ENCODE data around the gene SLC25A20.
A peak's percentile ranks its signal among the peaks of the same experiment; 100 is the strongest.
"Not testable (repeated sequence)": the region's sequence is repeated elsewhere in the genome, so short reads cannot be mapped to it uniquely, and the experiment has no call there.

SLC25A20 gene

DNA sequence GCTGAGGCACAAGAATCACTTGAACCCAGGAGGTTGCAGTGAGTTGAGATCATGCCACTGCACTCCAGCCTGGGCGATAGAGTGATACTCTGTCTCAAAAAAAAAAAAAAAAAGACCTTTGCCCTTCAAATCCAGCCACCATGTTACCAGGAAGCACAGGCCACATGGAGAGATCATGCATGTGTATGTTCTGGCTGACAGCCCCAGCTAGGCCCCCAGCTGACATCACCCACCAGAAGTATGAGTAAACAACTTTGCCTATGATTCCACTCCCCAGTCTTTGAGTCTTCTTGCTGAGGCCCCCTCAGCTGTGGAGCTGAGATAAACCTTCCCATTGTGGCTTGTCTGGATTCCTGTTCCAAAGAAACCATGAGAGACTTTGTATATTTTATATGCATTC lies 16.6 kb upstream of the SLC25A20 start:
- H3K4me3 ChIP-seq (ENCODE audit: low read depth, low read length), result no peak overlapping the region
- TF ChIP-seq POLR2A (IDR thresholded peaks at IDR 0.05; ENCODE audit: extremely low read depth, insufficient read length), result no peak
- TF ChIP-seq, protein P1, sequence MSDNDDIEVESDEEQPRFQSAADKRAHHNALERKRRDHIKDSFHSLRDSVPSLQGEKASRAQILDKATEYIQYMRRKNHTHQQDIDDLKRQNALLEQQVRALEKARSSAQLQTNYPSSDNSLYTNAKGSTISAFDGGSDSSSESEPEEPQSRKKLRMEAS (IDR thresholded peaks at IDR 0.05; ENCODE audit: low read depth, low read length), result no peak
- TF ChIP-seq, protein P2, sequence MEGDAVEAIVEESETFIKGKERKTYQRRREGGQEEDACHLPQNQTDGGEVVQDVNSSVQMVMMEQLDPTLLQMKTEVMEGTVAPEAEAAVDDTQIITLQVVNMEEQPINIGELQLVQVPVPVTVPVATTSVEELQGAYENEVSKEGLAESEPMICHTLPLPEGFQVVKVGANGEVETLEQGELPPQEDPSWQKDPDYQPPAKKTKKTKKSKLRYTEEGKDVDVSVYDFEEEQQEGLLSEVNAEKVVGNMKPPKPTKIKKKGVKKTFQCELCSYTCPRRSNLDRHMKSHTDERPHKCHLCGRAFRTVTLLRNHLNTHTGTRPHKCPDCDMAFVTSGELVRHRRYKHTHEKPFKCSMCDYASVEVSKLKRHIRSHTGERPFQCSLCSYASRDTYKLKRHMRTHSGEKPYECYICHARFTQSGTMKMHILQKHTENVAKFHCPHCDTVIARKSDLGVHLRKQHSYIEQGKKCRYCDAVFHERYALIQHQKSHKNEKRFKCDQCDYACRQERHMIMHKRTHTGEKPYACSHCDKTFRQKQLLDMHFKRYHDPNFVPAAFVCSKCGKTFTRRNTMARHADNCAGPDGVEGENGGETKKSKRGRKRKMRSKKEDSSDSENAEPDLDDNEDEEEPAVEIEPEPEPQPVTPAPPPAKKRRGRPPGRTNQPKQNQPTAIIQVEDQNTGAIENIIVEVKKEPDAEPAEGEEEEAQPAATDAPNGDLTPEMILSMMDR (IDR thresholded peaks at IDR 0.05; ENCODE audit: low read depth, low read length), result no peak
- no peak for TF ChIP-seq MYC (IDR thresholded peaks at IDR 0.05; ENCODE audit: low read depth, low read length)
- DNase-seq (ENCODE audit: low read depth), result no peak

DNA sequence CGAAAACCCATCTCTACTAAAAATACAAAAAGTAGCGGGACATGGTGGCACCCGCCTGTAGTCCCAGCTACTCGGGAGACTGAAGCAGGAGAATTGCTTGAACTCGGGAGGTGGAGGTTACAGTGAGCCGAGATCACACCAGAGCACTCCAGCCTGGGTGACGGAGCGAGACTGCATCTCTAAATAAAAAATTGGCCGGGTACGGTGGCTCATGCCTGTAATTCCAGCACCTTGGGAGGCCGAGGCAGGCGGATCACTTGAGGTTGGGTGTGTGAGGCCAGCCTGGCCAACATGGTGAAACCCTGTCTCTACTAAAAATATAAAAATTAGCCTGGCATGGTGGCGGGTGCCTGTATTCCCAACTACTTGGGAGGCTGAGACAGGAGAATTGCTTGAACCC lies 8.3 kb upstream of the SLC25A20 start:
- DNase-seq (ENCODE audit: low read depth); H3K4me3 ChIP-seq (ENCODE audit: low read depth, low read length): not testable (repeated sequence)

DNA sequence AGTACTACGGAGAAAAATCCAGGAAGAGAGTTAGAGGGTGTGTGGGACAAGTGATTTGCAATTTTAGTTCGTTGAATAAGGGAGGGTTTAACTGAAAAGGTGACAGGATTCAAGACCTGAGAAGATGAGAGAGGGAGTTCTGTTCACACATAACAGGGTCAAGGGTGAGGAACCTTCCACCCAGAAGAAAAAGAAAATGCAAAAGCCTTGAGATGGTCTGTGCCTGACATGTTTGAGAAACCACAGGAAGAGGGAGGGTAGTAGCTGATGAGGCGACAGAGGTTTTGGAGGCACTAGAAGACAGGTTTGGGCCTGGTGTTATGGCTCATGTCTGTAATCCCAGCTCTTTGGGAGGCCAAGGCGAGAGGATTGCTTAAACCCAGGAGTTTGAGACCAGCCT lies 591 bp upstream of the SLC25A20 start:
- DNase-seq (ENCODE audit: low read depth), result peak; percentile 55
- TF ChIP-seq, protein P2 (IDR thresholded peaks at IDR 0.05; ENCODE audit: low read depth, low read length), result no peak
- TF ChIP-seq, protein P1 (IDR thresholded peaks at IDR 0.05; ENCODE audit: low read depth, low read length), result no peak
- TF ChIP-seq MYC (IDR thresholded peaks at IDR 0.05; ENCODE audit: low read depth, low read length) (no peak), POLR2A (IDR thresholded peaks at IDR 0.05; ENCODE audit: extremely low read depth, insufficient read length) (no peak)
- H3K4me3 ChIP-seq (ENCODE audit: low read depth, low read length), result peak overlapping the region; percentile 42

DNA sequence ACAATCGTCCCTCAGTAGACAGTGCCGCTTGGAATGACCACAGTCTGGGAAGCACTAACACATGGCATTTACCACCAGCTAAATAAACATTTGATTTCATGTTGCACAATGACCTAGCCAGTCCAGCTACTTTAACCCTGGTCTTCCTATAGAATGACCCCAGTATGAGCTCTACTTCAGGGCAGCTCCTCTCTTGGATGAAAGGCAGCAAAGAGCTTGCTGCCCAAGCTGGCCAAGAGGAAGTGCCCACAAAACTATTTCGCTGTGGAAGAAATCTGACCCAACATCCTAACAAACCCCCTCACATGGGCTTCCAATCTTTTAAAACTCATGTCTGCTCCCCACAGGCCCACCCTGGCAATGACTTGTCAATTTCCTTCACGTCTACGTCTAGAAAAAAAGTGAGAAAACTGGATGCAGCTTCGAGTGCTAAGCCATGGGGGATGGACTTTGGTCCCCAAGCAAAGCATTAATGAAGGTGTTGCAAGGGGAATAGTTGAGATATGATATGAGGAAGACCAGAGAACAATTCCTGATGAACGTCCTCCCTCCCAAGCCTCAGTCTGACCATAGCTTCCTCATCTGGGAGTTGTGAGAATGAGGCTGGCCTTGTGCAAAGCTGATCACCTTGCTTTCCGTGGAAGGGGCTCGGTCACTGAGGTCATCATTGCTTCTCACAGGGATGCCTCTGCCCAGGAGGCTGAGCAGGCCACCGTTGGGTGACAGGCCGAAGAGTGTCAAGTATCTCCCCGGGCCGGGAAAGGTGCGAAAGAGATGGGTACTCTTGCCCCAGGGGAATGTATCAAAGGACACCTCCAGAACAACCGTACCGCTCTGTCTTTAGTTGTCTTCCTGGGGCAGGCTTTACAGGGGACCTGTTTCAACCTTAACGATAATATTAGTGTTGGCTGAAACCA lies 964 bp downstream of the SLC25A20 start:
- TF ChIP-seq POLR2A (IDR thresholded peaks at IDR 0.05; ENCODE audit: extremely low read depth, insufficient read length) (no peak), MYC (IDR thresholded peaks at IDR 0.05; ENCODE audit: low read depth, low read length) (no peak)
- TF ChIP-seq, protein P2 (IDR thresholded peaks at IDR 0.05; ENCODE audit: low read depth, low read length), result no peak
- TF ChIP-seq, protein P1 (IDR thresholded peaks at IDR 0.05; ENCODE audit: low read depth, low read length), result no peak
- peak; percentile 41 for DNase-seq (ENCODE audit: low read depth)
- peak overlapping the region; percentile 68 for H3K4me3 ChIP-seq (ENCODE audit: low read depth, low read length)

DNA sequence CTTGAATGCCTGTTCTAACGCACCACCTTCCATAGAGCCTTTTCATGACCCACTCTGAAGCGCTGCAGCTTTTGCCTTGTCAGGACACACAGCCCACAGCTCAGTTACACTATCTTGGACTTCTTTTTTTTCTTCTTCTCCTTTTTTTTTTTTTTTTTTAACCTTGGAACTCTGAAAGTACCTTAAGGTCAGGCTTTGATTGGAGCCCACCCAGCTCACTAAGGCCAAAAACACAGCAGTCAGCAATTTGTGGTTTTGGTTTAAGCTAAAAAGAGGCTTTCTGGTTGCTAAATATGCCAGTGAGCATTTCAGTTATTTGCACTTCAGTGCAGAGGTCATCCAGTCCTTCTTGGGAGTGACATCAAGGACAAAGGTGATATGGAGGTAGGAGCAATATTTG lies 1.7 kb downstream of the SLC25A20 start:
- DNase-seq (ENCODE audit: low read depth), result peak; percentile 21
- no peak for TF ChIP-seq MYC (IDR thresholded peaks at IDR 0.05; ENCODE audit: low read depth, low read length)
- TF ChIP-seq, protein P1 (IDR thresholded peaks at IDR 0.05; ENCODE audit: low read depth, low read length), result no peak
- no peak overlapping the region for H3K4me3 ChIP-seq (ENCODE audit: low read depth, low read length)

DNA sequence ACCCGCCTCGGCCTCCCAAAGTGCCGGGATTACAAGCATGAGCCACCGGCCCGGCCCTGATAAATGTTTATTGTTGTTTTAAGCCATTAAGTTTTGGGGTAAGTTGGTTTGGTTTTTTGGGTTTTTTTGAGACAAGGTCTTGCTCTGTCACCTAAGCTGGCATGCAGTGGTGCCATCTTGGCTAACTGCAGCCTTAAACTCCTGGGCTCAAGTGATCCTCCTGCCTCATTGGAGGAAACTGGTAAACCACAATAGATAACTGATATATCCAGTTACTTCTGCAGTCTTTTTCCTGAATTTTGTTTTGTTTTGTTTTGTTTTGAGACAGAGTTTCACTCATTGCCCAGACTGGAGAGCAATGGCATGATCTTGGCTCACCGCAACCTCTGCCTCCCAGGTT lies 4.2 kb downstream of the SLC25A20 start:
- H3K4me3 ChIP-seq (ENCODE audit: low read depth, low read length), result no peak overlapping the region
- TF ChIP-seq, protein P1 (IDR thresholded peaks at IDR 0.05; ENCODE audit: low read depth, low read length), result no peak
- TF ChIP-seq POLR2A (IDR thresholded peaks at IDR 0.05; ENCODE audit: extremely low read depth, insufficient read length) (no peak), MYC (IDR thresholded peaks at IDR 0.05; ENCODE audit: low read depth, low read length) (no peak)
- TF ChIP-seq, protein P2 (IDR thresholded peaks at IDR 0.05; ENCODE audit: low read depth, low read length), result no peak
- DNase-seq (ENCODE audit: low read depth), result no peak
